ENCODE results near the gene SIGLEC1. TPM values are rescaled to one million over a fixed set of nuclear protein-coding genes. Genes with fewer than 3 reads are reported as not detected.

Gene SIGLEC1
- total RNA-seq, 1 donor from 2014 or later = 23.2 TPM

DNA sequence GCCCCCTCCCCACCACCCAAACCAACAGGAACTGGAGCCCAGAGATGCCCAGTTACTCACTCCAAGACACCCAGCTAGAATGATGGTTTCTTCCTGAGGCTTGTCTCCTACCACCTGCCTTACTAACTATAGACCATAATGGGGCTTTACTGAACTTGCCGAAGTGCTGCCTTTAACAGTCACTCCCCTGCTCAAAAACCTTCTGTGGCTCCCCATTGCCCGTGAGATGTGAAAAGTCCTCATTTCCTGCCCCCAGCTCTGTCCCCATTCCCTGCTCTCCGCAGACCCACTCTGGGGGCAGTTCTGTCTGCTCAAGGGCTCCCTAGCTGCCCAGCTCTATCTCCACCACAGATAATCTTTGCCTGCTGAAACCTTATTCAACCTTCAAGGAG is 4.9 kb downstream of the SIGLEC1 start:
- no peak for DNase-seq (ENCODE audit: low spot score in 2 of 2)
- intact Hi-C loops (cut with DNase I) = loop anchor here (1.0 kb wide), 1 partner anchor 20 kb away; no protein-coding TSS in a partner anchor
- TF ChIP-seq, protein P1, sequence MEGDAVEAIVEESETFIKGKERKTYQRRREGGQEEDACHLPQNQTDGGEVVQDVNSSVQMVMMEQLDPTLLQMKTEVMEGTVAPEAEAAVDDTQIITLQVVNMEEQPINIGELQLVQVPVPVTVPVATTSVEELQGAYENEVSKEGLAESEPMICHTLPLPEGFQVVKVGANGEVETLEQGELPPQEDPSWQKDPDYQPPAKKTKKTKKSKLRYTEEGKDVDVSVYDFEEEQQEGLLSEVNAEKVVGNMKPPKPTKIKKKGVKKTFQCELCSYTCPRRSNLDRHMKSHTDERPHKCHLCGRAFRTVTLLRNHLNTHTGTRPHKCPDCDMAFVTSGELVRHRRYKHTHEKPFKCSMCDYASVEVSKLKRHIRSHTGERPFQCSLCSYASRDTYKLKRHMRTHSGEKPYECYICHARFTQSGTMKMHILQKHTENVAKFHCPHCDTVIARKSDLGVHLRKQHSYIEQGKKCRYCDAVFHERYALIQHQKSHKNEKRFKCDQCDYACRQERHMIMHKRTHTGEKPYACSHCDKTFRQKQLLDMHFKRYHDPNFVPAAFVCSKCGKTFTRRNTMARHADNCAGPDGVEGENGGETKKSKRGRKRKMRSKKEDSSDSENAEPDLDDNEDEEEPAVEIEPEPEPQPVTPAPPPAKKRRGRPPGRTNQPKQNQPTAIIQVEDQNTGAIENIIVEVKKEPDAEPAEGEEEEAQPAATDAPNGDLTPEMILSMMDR (IDR thresholded peaks at IDR 0.05) = no peak
- H3K4me1 ChIP-seq = peaks cover 4 to 5% of the 10 kb centered on the region in 2 donors
- H3K9me3 ChIP-seq = no peaks in the 10 kb centered on the region
- no peak overlapping the region for H3K4me3 ChIP-seq
- no peaks in the 10 kb centered on the region for H3K36me3 ChIP-seq
- H3K27me3 ChIP-seq = no peaks in the 10 kb centered on the region
- peak overlapping the region; percentile 43 to 50 for H3K27ac ChIP-seq

DNA sequence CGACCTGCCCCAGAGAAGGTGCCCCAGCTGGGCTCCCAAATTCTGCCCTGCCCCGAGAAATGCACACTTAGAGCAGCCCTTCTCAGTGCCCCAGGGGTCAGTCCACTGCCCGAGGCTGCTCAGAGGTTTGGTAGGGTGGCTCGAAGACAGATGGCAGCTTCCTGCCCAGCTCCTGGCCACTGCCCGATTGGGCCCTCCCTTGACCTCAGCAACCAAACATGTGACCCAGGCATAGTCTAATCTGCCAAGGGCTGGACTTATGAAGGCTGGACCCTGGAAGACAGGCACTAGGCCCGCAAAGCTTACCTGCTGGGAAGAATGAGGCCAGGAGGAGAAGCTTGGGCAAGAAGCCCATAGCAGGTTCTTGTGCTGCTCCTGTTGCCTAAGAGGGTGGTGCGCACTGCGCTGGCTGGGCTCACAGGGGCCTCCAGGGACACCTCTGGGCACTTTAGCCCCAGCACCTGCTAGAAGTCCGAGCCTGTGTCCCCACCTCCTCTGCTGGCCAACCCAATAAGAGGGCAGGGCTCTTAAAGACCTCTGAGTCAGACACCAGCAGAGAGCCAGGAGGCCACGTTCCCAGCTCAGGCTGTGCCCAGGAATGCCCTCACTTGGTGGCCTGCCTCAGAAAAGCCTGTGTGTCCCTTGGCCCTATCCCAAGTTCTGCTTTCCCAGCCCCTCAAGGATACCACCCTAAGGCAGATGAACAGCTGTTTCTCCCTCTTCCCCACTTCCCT is 5.5 kb downstream of the SIGLEC1 start:
- TF ChIP-seq, protein P1 (IDR thresholded peaks at IDR 0.05) = no peak
- Histone ChIP-seq H3K36me3 (no peaks in the 10 kb centered on the region), H3K27me3 (no peaks in the 10 kb centered on the region), H3K4me3 (no peak overlapping the region), H3K9me3 (no peaks in the 10 kb centered on the region), H3K4me1 (peaks cover 4 to 5% of the 10 kb centered on the region in 2 donors), H3K27ac (peak overlapping the region; percentile 61 to 69)
- intact Hi-C loops (cut with DNase I) = loop anchor here (1.0 kb wide), 1 partner anchor 20 kb away; no protein-coding TSS in a partner anchor
- peak; percentile 70 to 86 for DNase-seq (ENCODE audit: low spot score in 2 of 2)

DNA sequence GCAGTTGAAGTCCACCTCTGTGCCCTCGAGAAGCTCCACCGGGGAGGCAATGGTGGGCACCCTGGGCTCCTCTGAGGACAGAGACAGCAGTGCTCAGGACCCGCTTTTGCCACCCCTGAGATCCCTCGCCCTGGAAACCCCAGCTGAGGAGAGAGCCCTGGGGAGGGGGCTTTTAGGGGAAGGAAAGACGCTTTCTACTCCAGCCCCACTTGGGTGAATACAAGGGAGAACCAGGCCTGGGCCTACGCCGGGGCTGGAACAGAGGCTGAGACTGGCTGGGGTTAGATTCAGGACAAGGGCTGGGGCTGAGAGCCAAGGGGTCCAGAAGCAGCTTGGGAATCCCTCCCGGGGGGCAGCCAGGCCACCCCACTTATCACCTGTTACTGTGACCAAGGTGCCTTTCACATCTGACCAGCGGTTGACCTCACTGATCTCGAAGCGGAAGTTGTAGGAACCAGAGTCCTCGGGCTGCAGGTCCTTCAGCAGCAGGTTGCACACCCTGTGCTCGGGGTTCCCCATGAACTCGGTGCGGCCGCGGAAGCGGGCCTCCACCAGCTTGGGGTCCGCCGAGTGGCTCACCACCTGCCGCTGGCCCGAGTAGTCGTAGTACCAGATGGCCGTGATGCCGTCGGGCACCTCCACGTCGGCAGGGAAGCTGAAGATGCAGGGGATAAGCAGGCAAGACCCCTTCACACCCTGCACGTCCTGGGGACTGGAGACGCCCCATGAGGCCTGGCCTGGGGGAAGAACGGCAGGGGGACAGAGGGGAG is 6.2 kb downstream of the SIGLEC1 start:
- no peak overlapping the region for H3K4me3 ChIP-seq
- H3K27me3 ChIP-seq = no peaks in the 10 kb centered on the region
- H3K9me3 ChIP-seq = no peaks in the 10 kb centered on the region
- peak overlapping the region; percentile 61 to 69 for H3K27ac ChIP-seq
- intact Hi-C loops (cut with DNase I) = no loop called here
- H3K36me3 ChIP-seq = no peaks in the 10 kb centered on the region
- DNase-seq (ENCODE audit: low spot score in 2 of 2) = no peak
- H3K4me1 ChIP-seq = peaks cover 4 to 5% of the 10 kb centered on the region in 2 donors
- TF ChIP-seq, protein P1 (IDR thresholded peaks at IDR 0.05) = no peak

DNA sequence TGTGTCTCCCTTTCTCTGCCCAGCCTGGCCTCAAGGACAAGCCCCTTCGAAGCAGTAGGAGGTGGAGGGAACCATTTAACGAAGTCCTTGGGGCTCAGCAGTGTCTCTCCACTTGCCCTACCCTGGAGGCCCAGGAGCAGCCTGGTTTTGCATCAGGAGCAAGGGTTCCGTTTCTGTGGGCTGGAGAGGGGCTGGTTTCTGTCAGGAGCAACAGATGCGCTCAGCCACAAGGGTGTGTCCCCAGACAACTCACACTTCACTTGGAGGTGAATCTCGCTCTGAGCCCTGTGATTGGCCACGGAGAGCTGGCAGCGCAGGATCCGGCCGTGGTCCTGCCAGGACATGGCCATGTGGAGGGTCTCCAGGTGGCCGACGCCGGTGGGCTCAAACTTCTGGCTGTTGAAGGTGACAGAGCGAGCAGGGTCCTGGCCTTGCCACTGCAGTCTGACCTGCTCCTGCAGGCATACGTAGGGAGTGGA is 6.9 kb downstream of the SIGLEC1 start:
- TF ChIP-seq, protein P1 (IDR thresholded peaks at IDR 0.05) = no peak
- H3K27ac ChIP-seq = no peak overlapping the region
- intact Hi-C loops (cut with DNase I) = no loop called here
- DNase-seq (ENCODE audit: low spot score in 2 of 2) = no peak
- no peaks in the 10 kb centered on the region for H3K9me3 ChIP-seq
- H3K4me1 ChIP-seq = peaks cover 4 to 5% of the 10 kb centered on the region in 2 donors
- H3K27me3 ChIP-seq = no peaks in the 10 kb centered on the region
- no peaks in the 10 kb centered on the region for H3K36me3 ChIP-seq
- H3K4me3 ChIP-seq = no peak overlapping the region

DNA sequence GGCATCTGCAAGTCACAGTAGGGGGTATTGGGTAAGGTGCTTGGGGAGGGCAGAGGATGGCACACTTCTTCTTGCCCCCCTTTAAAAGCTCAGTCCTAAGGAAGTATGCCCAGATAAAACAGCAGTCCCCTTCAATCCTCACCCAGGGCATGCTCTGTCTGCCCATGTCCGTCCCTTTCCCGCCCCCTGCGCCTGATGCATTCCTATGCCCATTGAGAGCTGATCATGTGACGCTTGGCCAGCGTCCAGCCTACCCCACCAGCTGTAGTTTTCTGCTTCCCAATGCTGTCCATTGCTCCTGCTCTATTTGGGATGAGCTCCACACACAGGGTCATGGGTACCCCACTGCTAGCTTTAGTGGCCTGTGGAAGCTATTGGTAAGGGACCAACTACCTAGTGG is 8.3 kb downstream of the SIGLEC1 start:
- Histone ChIP-seq H3K4me3 (no peak overlapping the region), H3K4me1 (peaks cover 4 to 5% of the 10 kb centered on the region in 2 donors), H3K9me3 (no peaks in the 10 kb centered on the region), H3K27me3 (no peaks in the 10 kb centered on the region), H3K27ac (no peak overlapping the region), H3K36me3 (no peaks in the 10 kb centered on the region)
- DNase-seq (ENCODE audit: low spot score in 2 of 2) = no peak
- intact Hi-C loops (cut with DNase I) = no loop called here
- TF ChIP-seq, protein P1 (IDR thresholded peaks at IDR 0.05) = no peak
